B cell (primary cell): Measurements from ENCODE around the gene CLEC2A. TPM values are rescaled to one million over a fixed set of nuclear protein-coding genes. Genes with fewer than 3 reads are reported as not detected.

ENCODE experiments used
- ATAC-seq: fragments of 200-7000 bp; cut with Tn5 transposase; one replicate; pipeline ENCODE4 v1.10.0; 2021; ENCODE audit warnings: low read depth, mild to moderate bottlenecking, moderate number of reproducible peaks, moderate library complexity
- CTCF ChIA-PET: fragments of 350-600 bp; sonication (Branson Sonifier 250); formaldehyde crosslinking; loops from one replicate; lab custom pipeline; 2021; ENCODE audit warnings: antibody characterized with exemption, inconsistent platforms; lab: Charles Lee
- POLR2A ChIA-PET: fragments of 350-600 bp; sonication (Branson Sonifier 250); formaldehyde crosslinking; loops from one replicate; lab custom pipeline; 2021; ENCODE audit warnings: antibody characterized with exemption; lab: Charles Lee
- DNase-seq: peaks from one replicate; pipeline ENCODE4 v3.0.0; 2013
- H2AFZ ChIP-seq: 2 replicates; pipeline ENCODE4 v1.6.1; 2012; ENCODE audit warnings: mild to moderate bottlenecking, low read depth, low read length; ENCODE audit not compliant: insufficient read depth, poor library complexity, severe bottlenecking
- H3K27ac ChIP-seq, 2 donors: 1 replicate in 1 of 2; 2 replicates in 1 of 2; pipeline ENCODE4 v1.5.1; 2012 to 2013; ENCODE audit warnings: low read length in 2 of 2, mild to moderate bottlenecking in 2 of 2, moderate library complexity in 1 of 2
- H3K27me3 ChIP-seq, 4 experiments: fragments of 200-600 bp in 1 of 4; sonication (generic) in 1 of 4; replicated peaks in 1 of 4; 1 replicate in 2 of 4; 2 replicates in 2 of 4; pipeline versions ENCODE4 v1.6.1 to v1.7.0; 2013 to 2016; ENCODE audit warnings: low read length in 3 of 4, mild to moderate bottlenecking in 2 of 4, mixed read lengths in 1 of 4, moderate library complexity in 1 of 4; ENCODE audit not compliant: insufficient read depth in 4 of 4, control insufficient read depth in 3 of 4; ENCODE audit errors: control extremely low read depth in 1 of 4
- H3K36me3 ChIP-seq, 2 experiments: replicated peaks in 1 of 2; 1 replicate in 1 of 2; 2 replicates in 1 of 2; pipeline versions ENCODE4 v1.6.1 to v1.7.1; 2013; ENCODE audit warnings: low read length in 1 of 2; ENCODE audit not compliant: insufficient read depth in 2 of 2, control insufficient read depth in 1 of 2; ENCODE audit errors: control extremely low read depth in 1 of 2, extremely low read depth in 1 of 2
- H3K4me1 ChIP-seq, 2 donors: fragments of 200-600 bp in 1 of 2; sonication (generic) in 1 of 2; 1 replicate in 1 of 2; 2 replicates in 1 of 2; pipeline versions ENCODE4 v1.5.1 to v1.6.1; 2013 to 2017; ENCODE audit warnings: low read length in 2 of 2; ENCODE audit not compliant: control insufficient read depth in 2 of 2, insufficient read depth in 2 of 2
- H3K4me2 ChIP-seq: replicated peaks from 2 replicates; pipeline ENCODE3; 2012; ENCODE audit warnings: mild to moderate bottlenecking, low read depth, low read length; ENCODE audit not compliant: poor library complexity, severe bottlenecking
- H3K4me3 ChIP-seq, 5 experiments: fragments of 200-600 bp in 1 of 5; sonication (generic) in 1 of 5; 1 replicate in 3 of 5; 2 replicates in 2 of 5; pipeline versions ENCODE4 v1.5.1 to v1.7.0; 2011 to 2016; ENCODE audit warnings: low read length in 4 of 5, mild to moderate bottlenecking in 4 of 5, low read depth in 2 of 5, control low read depth in 1 of 5, moderate library complexity in 1 of 5; ENCODE audit not compliant: insufficient read depth in 1 of 5; ENCODE audit errors: control extremely low read depth in 1 of 5, extremely low read depth in 1 of 5
- H3K79me2 ChIP-seq: fragments of 200-600 bp; sonication (generic); one replicate; pipeline ENCODE4 v1.6.0; 2016; ENCODE audit warnings: low read length; ENCODE audit not compliant: control insufficient read depth, insufficient read depth
- H3K9ac ChIP-seq: fragments of 200-600 bp; sonication (generic); 2 replicates; pipeline ENCODE4 v1.6.1; 2017; ENCODE audit warnings: mild to moderate bottlenecking, low read length, moderate library complexity
- H3K9me3 ChIP-seq, 3 donors: one replicate each; pipeline versions ENCODE4 v1.6.1 to v1.7.1; 2013; ENCODE audit warnings: low read length in 2 of 3; ENCODE audit not compliant: control insufficient read depth in 2 of 3, insufficient read depth in 1 of 3; ENCODE audit errors: control extremely low read depth in 1 of 3
- H4K20me1 ChIP-seq: 2 replicates; pipeline ENCODE4 v1.6.0; 2012; ENCODE audit warnings: mild to moderate bottlenecking, low read length; ENCODE audit not compliant: insufficient read depth, control insufficient read depth, poor library complexity, severe bottlenecking
- H3K27ac Mint-ChIP-seq: one replicate; pipeline ENCODE4 v1.8.0; 2021; ENCODE audit warnings: mixed read lengths
- H3K27me3 Mint-ChIP-seq: one replicate; pipeline ENCODE4 v1.8.0; 2021; ENCODE audit warnings: mixed read lengths
- H3K4me1 Mint-ChIP-seq: one replicate; pipeline ENCODE4 v1.8.0; 2021; ENCODE audit warnings: mixed read lengths
- H3K4me3 Mint-ChIP-seq: one replicate; pipeline ENCODE4 v1.8.0; 2021; ENCODE audit warnings: mixed read lengths
- H3K9me3 Mint-ChIP-seq: one replicate; pipeline ENCODE4 v1.8.0; 2022; ENCODE audit warnings: mixed read lengths; ENCODE audit not compliant: insufficient read depth
- EZH2 ChIP-seq: IDR thresholded peaks from 2 replicates; pipeline ENCODE4 v1.6.1; 2012; ENCODE audit warnings: borderline replicate concordance, low read depth, mild to moderate bottlenecking, moderate library complexity, low read length; ENCODE audit not compliant: insufficient read depth, poor library complexity, severe bottlenecking
- WGBS: methylation state at CpG from one replicate; pipeline ENCODE4 v1.1.5; 2013; ENCODE audit warnings: missing lambda C conversion rate; ENCODE audit not compliant: insufficient coverage; 5-methylcytosine and 5-hydroxymethylcytosine counted together
- intact Hi-C: fragments of 100-400 bp; cut with micrococcal nuclease; formaldehyde crosslinking; loops from one replicate; pipeline ENCODE4 v1.10.0; 2022
- polyA plus RNA-seq: library from polyadenylated mRNA; depleted of rRNA; stranded (reverse); fragments of >200 nt; gene quantifications from 2 replicates; pipeline ENCODE4 v1.2.3, GENCODE V29; 2012
- total RNA-seq, 2 donors: library from RNA; stranded (reverse); fragments of 120-200 nt in 1 of 2; gene quantifications; 1 replicate in 1 of 2; 2 replicates in 1 of 2; pipeline versions ENCODE4 v1.2.3 to v1.2.4, GENCODE V29; 2013 to 2022
- TF ChIP-seq, protein P1 (sequence below): fragments of 200-600 bp; IDR thresholded peaks from one replicate; pipeline ENCODE4 v1.8.0; 2022; ENCODE audit warnings: antibody characterized with exemption, mild to moderate bottlenecking

Gene CLEC2A
- total and polyA plus RNA-seq, 2 donors (not counting 1 experiment from before 2014, with no cell fraction given), result not detected

- DNase-seq (no peak), ATAC-seq (no peak)
- Mint-ChIP-seq H3K4me3 (no peak overlapping the region), H3K27me3 (peaks cover 22% of the 10 kb centered on the region), H3K27ac (no peak overlapping the region), H3K4me1 (no peaks in the 10 kb centered on the region), H3K9me3 (peaks cover 3% of the 10 kb centered on the region)
- no peak overlapping the region for H2AFZ ChIP-seq
- intact Hi-C loops, result no loop called here
- H3K36me3 ChIP-seq, result no peaks in the 10 kb centered on the region
- ChIA-PET CTCF (no interaction called here), POLR2A (no interaction called here)
- H3K27ac ChIP-seq, result no peak overlapping the region
- H4K20me1 ChIP-seq, result no peaks in the 10 kb centered on the region
- WGBS, result 100% methylated on average over 1 of the region's 6 CpGs
- no peaks in the 10 kb centered on the region for H3K79me2 ChIP-seq
- no peak overlapping the region for H3K4me3 ChIP-seq
- H3K4me2 ChIP-seq, result no peak overlapping the region
- H3K27me3 ChIP-seq, result peaks cover 0 to 3% (median 0%) of the 10 kb centered on the region in 4 experiments
- H3K9me3 ChIP-seq, result peaks cover 0 to 6% (median 5%) of the 10 kb centered on the region in 3 donors
- H3K4me1 ChIP-seq, result no peaks in the 10 kb centered on the region
- TF ChIP-seq, protein P1, sequence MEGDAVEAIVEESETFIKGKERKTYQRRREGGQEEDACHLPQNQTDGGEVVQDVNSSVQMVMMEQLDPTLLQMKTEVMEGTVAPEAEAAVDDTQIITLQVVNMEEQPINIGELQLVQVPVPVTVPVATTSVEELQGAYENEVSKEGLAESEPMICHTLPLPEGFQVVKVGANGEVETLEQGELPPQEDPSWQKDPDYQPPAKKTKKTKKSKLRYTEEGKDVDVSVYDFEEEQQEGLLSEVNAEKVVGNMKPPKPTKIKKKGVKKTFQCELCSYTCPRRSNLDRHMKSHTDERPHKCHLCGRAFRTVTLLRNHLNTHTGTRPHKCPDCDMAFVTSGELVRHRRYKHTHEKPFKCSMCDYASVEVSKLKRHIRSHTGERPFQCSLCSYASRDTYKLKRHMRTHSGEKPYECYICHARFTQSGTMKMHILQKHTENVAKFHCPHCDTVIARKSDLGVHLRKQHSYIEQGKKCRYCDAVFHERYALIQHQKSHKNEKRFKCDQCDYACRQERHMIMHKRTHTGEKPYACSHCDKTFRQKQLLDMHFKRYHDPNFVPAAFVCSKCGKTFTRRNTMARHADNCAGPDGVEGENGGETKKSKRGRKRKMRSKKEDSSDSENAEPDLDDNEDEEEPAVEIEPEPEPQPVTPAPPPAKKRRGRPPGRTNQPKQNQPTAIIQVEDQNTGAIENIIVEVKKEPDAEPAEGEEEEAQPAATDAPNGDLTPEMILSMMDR, result no peak
- TF ChIP-seq EZH2, result no peak
- no peak overlapping the region for H3K9ac ChIP-seq
Observed at GRCh38 chr12:9897535-9897934, 34.6 kb downstream of the CLEC2A start.

GRCh38 chr12:9895215-9895971 lies 36.8 kb downstream of the CLEC2A start:
- H3K27ac Mint-ChIP-seq, result no peak overlapping the region
- no peak for TF ChIP-seq EZH2
- TF ChIP-seq, protein P1, result no peak
- no peaks in the 10 kb centered on the region for H4K20me1 ChIP-seq
- ChIA-PET POLR2A (interaction anchor here (0.5 kb wide), 1 partner anchor 11 kb away, joined by 3 read pairs; no protein-coding TSS in a partner anchor), CTCF (no interaction called here)
- no peaks in the 10 kb centered on the region for H3K79me2 ChIP-seq
- H3K4me2 ChIP-seq, result no peak overlapping the region
- no peaks in the 10 kb centered on the region for H3K4me1 ChIP-seq
- H3K9ac ChIP-seq, result no peak overlapping the region
- H3K9me3 Mint-ChIP-seq, result no peaks in the 10 kb centered on the region
- DNase-seq (no peak), ATAC-seq (no peak)
- WGBS, result 60% methylated on average over 2 of the region's 6 CpGs
- no peaks in the 10 kb centered on the region for H3K4me1 Mint-ChIP-seq
- H3K27ac ChIP-seq, result no peak overlapping the region
- H3K4me3 ChIP-seq, result no peak overlapping the region
- H3K9me3 ChIP-seq, result no peaks in the 10 kb centered on the region
- H3K4me3 Mint-ChIP-seq, result no peak overlapping the region
- peaks cover 0 to 3% (median 0%) of the 10 kb centered on the region in 4 experiments for H3K27me3 ChIP-seq
- H3K36me3 ChIP-seq, result no peaks in the 10 kb centered on the region
- intact Hi-C loops, result no loop called here
- no peak overlapping the region for H2AFZ ChIP-seq
- H3K27me3 Mint-ChIP-seq, result peaks cover 22% of the 10 kb centered on the region
